HS-5 (cell line): Measurements from ENCODE around the gene RBM10.

Experiments
- DNase-seq: peaks from one replicate; pipeline ENCODE4 v3.0.0-alpha.2; 2012; ENCODE audit warnings: low read depth

Gene RBM10

GRCh38 chrX:47175588-47175980 lies 30.6 kb downstream of the RBM10 start:
- no peak for DNase-seq

DNA sequence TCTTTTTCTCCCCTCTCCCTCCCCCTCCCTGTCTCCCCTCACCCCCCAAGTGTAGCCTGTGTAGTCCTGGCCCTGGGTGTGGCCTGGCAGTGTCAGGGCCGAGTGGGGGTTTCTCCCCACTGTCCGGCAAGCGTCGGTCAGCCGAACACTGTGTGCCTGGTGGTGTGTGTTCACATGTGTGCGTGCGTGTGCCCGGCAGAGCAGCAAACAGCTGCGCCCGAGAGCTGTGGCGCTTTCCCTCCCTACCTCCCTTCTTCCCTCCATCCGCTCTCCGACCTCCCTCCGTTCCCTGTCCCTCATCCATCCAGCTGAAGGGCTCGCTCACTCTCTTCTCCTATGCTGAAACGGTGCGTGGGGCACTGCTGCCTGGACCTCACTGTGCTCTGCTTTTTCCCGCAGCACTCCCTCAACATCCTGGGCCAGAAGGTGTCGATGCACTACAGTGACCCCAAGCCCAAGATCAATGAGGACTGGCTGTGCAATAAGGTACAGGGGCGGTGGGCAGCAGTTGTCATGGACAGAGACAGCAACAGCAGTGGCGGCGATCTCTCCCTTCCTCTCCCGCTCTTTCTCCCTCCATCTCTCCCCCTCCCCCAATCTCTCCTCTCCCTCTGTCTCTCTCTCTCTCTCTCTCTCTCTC lies 31.2 kb downstream of the RBM10 start:
- DNase-seq: no peak

DNA sequence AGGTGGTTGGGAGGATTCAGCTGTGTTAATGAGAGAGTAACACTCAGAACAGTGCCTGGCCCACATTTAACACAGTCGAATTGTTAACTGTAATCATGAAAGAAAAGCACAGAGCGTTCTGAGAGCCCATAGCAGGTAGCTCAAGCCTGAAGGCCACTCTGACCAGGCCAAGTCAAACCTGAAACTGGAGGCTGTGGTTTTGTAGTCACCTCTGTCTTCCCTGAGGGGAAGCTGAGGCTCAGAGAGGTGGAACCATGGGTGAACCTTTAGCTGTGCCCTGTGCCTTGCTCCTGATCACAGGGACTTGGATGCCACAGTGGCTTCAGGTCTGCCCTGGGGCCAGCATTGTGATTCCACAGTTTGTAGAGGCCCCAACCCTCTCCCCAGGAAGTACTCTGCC lies 32.1 kb downstream of the RBM10 start:
- DNase-seq: no peak

DNA sequence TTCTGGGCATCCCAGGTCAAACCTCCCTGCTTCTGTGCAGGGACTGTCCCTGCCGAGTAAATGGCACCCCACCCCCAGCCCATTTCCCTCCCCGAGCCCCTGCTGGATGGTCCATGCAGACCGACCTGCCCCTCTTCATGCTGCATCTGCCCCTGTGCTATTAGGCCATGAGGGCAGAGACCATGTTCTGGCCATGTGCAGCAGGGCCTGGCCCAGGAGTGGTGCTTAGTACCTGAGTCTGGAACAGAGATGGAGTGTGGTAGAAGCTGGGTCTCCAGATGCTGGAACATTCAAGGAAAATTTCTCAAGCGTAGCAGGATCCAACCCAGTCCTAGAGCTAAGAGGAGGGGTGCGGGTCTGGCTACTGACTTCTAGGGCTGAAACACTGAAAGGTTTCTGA lies 33.3 kb downstream of the RBM10 start:
- DNase-seq: no peak

DNA sequence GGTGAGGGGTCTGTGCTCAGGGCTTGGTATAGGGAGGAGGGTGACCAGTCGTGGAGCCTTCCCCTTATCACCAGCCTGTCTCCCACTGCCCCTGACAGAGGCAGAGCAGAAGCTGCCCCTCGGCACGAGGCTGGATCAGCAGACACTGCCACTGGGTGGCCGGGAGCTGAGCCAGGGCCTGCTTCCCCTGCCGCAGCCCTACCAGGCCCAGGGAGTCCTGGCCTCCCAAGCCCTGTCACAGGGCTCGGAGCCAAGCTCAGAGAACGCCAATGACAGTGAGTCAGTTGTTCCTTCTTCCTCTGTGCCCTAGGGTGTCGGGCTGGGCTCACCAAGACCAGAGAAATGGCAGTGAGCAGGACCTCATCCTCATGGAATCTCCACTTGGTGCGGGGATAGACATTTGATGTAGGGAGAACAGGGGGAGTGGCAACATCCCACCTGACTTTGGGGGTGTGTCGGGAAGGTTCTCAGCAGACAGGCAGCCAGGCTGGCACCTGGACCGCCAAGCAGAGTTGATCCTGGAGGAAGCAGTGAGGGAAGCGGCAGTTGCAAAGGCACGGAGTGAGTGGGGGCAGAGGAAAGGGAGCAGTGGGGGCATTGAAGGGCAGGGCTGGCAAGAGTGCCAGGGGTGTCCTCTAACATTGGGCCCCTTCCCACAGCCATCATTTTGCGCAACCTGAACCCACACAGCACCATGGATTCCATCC lies 34.4 kb downstream of the RBM10 start:
- no peak for DNase-seq

DNA sequence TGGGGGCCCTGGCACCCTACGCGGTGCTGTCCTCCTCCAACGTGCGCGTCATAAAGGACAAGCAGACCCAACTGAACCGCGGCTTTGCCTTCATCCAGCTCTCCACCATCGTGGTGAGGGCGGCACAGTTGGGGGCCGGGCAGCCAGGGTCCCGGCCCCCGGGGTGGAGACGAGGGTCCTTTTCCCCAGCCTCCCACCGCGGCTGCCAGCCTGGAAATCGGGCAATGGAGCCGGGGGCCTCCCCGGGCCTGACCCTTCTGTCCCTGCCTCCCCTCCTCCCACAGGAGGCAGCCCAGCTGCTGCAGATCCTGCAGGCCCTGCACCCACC lies 34.9 kb downstream of the RBM10 start:
- no peak for DNase-seq

- no peak for DNase-seq
Observed at GRCh38 chrX:47180346-47180745, 35.3 kb downstream of the RBM10 start.

DNA sequence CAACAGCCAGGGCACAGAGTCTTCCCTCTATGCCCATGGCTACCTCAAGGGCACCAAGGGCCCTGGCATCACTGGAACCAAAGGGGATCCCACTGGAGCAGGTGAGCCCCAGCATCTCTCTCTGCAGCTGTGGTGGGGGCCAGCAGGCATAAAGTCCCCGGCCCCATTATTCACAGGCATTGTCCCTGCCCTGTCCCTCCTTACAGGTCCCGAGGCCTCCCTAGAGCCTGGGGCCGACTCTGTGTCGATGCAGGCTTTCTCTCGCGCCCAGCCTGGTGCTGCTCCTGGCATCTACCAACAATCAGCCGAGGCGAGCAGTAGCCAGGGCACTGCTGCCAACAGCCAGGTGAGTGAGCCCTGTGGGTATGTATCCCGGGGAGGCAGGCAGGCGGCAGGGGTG lies 36.3 kb downstream of the RBM10 start:
- DNase-seq: no peak

- DNase-seq: no peak
Observed at GRCh38 chrX:47182106-47182700, 37.2 kb downstream of the RBM10 start.

DNA sequence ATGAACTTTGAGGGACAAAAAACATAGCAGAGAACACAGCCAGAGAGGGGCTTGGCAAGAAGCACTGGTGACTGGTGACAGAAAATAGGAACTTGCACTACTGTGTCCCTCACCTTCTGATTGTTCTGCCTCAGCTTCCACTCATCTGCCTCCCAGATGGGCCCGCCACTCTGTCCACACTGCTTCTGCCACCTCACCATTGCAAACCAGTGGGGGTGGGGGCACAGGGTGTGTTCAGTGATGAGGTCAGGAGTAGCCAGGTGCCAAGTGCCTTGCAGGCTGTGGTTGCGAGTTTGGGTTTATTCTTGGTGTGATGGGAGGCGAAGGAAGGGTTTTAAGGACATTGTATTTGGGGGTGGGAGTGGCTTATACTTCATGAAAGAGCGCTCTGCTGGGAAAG lies 39.5 kb downstream of the RBM10 start:
- DNase-seq: no peak

GRCh38 chrX:47185241-47185640 lies 40.2 kb downstream of the RBM10 start:
- no peak for DNase-seq

DNA sequence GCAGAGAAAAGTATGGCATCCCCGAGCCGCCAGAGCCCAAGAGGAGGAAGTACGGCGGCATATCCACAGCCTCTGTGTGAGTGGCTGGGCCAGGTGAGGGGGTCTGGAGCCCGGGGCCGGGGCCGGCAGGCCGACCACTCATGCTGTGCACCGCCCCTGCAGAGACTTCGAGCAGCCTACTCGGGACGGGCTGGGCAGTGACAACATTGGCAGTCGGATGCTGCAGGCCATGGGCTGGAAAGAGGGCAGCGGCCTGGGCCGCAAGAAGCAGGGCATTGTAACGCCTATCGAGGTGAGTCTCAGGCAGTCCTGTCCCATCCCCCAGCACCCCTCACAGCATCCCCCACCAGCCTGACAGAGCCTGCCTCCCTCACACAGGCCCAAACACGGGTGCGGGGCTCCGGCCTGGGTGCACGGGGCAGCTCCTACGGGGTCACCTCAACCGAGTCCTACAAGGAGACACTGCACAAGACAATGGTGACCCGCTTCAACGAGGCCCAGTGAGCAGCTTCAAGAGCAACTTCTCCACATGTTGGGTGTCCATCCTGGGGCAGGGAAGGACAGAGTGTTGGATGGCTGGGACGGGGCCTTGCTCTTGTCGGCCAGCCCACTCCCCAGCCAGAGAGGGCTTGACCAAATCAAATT lies 41.2 kb downstream of the RBM10 start:
- DNase-seq: no peak

DNA sequence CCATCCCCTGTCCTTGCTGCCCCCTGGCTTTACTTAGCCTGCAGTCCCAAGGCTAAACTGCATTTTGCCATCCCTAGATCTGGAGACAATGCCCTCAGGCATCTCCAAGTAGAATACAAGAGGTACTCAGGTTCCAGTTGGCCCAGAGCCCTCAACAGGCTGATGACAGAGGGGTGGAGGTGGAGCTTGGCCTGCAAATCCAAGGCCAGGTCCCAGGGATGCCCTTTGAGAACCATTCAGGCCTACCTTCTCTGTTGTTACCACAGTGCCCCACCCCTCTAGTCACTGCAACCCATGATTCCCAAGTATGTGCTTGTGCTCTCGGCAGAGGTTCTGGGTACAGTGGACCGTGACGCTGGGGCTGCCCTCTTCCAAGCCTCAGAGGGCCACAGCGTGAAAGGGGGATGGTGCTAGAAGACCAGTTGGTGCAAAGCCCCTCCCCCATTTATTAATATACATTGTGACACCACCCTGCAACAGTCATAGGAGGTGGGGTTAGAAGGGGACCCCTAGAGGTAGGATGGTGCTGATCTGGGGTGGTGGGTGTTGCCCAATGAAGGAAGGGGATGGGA lies 42.2 kb downstream of the RBM10 start:
- no peak for DNase-seq

DNA sequence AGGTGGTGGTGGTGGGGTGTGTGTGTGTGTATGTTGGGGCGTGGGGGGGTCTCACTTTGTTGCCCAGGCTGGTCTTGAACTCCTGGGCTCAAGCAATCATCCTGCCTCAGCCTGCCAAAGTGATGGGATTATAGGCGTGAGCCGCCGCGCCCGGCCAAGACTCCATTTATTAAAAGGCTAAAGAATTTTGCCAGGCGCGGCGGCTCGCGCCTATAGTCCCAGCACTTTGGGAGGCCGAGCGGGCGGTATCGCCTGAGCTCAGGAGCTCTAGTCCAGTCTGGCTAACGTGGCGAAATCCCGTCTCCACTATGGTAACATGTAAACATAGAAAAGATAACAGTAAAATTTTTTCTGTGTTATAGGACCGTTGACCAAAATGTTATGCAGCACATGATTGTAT lies 44.9 kb downstream of the RBM10 start:
- DNase-seq: no peak

DNA sequence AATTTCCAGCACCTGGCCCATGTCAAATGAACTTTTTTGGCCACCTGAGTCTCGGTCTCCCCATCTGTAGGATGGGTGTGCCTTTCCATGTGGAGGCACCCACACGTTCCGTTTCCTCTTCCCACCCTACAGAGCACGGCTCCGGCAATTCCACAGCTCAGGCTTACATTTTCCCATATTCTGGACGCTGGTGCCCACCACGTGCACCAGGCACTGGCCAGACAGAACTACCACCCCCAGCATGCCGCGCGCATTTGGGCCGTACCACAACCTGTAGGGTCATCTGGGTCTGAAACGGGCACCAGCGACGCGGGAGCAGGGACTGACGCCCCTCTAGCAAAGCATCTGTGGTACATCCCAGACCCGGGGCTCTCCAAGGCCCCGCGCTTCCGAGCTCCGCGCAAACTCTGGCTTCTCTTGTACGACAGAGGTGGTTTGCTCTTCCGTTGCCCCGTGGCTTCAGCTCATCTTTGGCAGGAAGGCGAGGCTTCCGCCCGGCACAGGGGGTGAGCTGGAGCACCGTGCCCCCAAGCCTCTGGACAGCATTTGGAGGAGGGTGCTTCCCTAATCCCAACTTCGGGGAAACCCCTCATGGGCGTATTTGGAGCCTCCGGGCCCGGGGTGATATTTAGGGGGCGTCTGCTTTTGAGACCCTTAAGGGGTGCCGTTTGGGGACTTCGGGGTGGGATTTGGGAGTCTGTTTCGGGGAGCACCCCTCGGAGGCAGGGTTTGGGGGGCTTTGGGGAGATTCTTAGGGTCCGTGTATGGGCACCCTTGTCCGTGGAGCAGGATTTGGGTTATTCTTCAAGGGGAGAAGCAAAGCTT lies 45.6 kb downstream of the RBM10 start:
- peak; percentile 50 for DNase-seq

DNA sequence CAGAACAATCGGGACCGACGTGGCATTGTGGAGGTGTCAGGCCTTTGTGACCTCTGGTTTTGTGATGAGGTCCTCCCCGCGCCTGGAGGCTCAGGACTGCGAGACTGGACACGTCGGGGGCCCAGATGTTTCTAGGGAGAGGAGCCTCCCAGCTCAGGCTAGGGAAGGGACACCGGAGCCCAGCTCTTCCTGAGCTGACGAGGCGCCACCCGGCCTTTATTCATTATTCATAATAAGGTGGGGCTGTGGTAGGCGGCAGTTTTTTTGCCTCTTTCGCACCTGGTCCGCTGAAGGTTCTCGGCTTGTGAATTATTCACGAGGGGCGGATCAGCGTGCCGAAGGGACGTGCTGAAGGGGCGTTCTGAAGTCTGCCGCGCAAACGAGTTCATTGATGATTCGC lies 46.3 kb downstream of the RBM10 start:
- no peak for DNase-seq

GRCh38 chrX:47191806-47192401 lies 46.9 kb downstream of the RBM10 start:
- no peak for DNase-seq

DNA sequence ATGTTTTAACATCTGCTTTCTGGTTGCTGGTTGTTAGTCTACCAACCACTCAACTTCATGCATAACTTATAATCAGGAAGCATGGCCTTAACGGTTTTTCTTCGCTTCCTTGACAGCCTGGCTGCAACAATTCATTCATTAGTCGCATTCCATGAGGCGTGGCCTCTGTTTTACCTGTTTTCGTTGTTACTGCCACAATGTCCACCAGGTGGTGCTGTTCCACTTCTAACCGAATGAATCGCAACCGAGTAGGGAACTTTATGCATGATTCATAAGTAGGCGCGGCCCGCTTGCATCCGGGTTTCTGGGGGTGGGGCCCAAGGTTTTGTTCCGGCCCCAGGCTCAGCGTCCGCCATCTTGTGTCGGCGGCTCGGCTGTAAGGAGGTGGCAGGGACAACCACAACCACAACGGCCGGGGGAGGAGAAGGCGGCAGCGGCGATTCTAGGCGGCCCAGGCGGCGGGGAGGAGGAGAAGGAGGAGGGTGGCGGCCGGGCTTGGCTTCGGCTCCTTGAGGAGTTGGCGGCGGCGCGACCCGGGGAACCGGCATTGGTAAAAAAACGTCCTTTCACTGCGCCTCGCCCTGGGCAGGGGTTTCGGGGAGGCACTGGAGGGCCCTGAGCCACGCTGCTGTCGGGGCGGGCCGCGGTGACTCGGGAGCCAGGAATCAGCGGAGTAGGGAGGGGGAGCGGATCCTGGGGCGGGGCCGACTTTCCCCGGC lies 48.6 kb downstream of the RBM10 start, which contains the start of gene UBA1:
TSS of gene UBA1 (plus strand) at position 355 of the 719 bp plus-strand sequence. CDS start 4,974 bp downstream, outside the sequence.
- peak; percentile 82 for DNase-seq

GRCh38 chrX:47194194-47194787 lies 49.3 kb downstream of the RBM10 start:
- DNase-seq: no peak

DNA sequence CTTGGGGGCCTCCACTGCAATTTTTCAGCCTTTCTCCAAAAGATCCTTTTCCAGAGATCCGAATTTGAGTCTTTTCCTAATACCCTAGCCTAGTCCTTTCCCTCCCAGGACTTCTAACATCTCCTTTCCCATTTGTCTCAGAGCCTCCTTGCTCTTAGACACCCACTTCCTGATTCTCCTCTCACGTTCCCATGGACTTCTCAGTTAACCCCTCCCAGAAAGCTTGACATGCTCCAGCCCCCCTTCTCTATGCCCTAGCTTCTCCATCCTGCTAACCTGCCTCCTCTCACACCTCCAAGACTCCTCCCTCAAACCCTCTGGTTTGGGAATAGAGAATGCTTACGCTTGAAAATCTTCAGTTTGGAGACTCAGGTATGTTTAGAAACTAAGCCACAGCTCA lies 51.1 kb downstream of the RBM10 start:
- DNase-seq: no peak
